H1 (cell line): Measurements from ENCODE around the gene RASD1. TPM values are rescaled to one million over a fixed set of nuclear protein-coding genes. Genes with fewer than 3 reads are reported as not detected.

Experiments used
- CTCF ChIA-PET: fragments of 300-600 bp; sonication (Branson Sonifier 250); formaldehyde crosslinking; loops from one replicate; lab custom pipeline; 2021; ENCODE audit not compliant: partially characterized antibody; lab: Charles Lee
- POLR2A ChIA-PET: fragments of 300-600 bp; sonication (Branson Sonifier 250); formaldehyde crosslinking; loops from one replicate; lab custom pipeline; 2021; ENCODE audit warnings: inconsistent platforms; ENCODE audit not compliant: partially characterized antibody; lab: Charles Lee
- DNase-seq, 2 experiments: peaks; one replicate each; pipeline versions ENCODE4 v3.0.0 to v3.0.0-alpha.2; 2010 to 2022; ENCODE audit warnings: low spot score in 2 of 2, low read depth in 1 of 2, mixed read lengths in 1 of 2
- FAIRE-seq: peaks from 2 replicates; lab custom pipeline; 2011; peaks lifted over from hg19 to GRCh38; lab: Jason Lieb, UNC
- H2AFZ ChIP-seq: 2 replicates; pipeline ENCODE4 v1.8.1; 2012; ENCODE audit warnings: low read length, inconsistent platforms
- H2AK5ac ChIP-seq: 2 replicates; pipeline ENCODE4 v1.6.1; 2013; ENCODE audit warnings: low read depth, low read length
- H2BK120ac ChIP-seq: replicated peaks from 2 replicates; pipeline ENCODE3; 2013; ENCODE audit warnings: low read depth, low read length, inconsistent platforms
- H2BK12ac ChIP-seq: 2 replicates; pipeline ENCODE4 v1.6.1; 2013; ENCODE audit warnings: low read depth, low read length
- H2BK15ac ChIP-seq: 2 replicates; pipeline ENCODE4 v1.6.1; 2013; ENCODE audit warnings: low read length
- H2BK20ac ChIP-seq: 2 replicates; pipeline ENCODE4 v1.6.1; 2013; ENCODE audit warnings: low read length
- H2BK5ac ChIP-seq: 2 replicates; pipeline ENCODE4 v1.6.1; 2013; ENCODE audit warnings: low read depth, low read length
- H3K14ac ChIP-seq: 2 replicates; pipeline ENCODE4 v1.6.1; 2013; ENCODE audit warnings: inconsistent platforms; ENCODE audit not compliant: insufficient read length
- H3K18ac ChIP-seq: 2 replicates; pipeline ENCODE4 v1.6.1; 2013; ENCODE audit warnings: low read length; ENCODE audit errors: extremely low read depth
- H3K23ac ChIP-seq: 2 replicates; pipeline ENCODE4 v1.6.1; 2013; ENCODE audit warnings: inconsistent platforms; ENCODE audit not compliant: insufficient read length
- H3K23me2 ChIP-seq: 2 replicates; pipeline ENCODE4 v1.6.1; 2013; ENCODE audit warnings: low read depth, low read length
- H3K27ac ChIP-seq: 2 replicates; pipeline ENCODE4 v1.6.1; 2011; ENCODE audit warnings: low read depth, low read length, inconsistent platforms
- H3K27me3 ChIP-seq, 4 experiments: replicated peaks in 1 of 4; 1 replicate in 1 of 4; 2 replicates in 3 of 4; pipeline versions ENCODE4 v1.6.1 to v1.8.1; 2011 to 2013; ENCODE audit warnings: low read length in 3 of 4, mild to moderate bottlenecking in 3 of 4, inconsistent platforms in 2 of 4, mixed read lengths in 2 of 4, moderate library complexity in 1 of 4; ENCODE audit not compliant: control insufficient read depth in 3 of 4, insufficient read depth in 3 of 4; ENCODE audit errors: extremely low read depth in 1 of 4
- H3K36me3 ChIP-seq, 4 experiments: 2 replicates each; pipeline versions ENCODE4 v1.6.1 to v1.8.1; 2011 to 2013; ENCODE audit warnings: mild to moderate bottlenecking in 4 of 4, low read length in 3 of 4, moderate library complexity in 2 of 4, control low read depth in 1 of 4, inconsistent platforms in 1 of 4; ENCODE audit not compliant: insufficient read depth in 4 of 4, control insufficient read depth in 2 of 4
- H3K4ac ChIP-seq: replicated peaks from 2 replicates; pipeline ENCODE3; 2013; ENCODE audit warnings: low read length, low read depth, mixed read lengths, inconsistent platforms; ENCODE audit not compliant: insufficient read length
- H3K4me1 ChIP-seq, 4 experiments: replicated peaks in 1 of 4; 1 replicate in 1 of 4; 2 replicates in 3 of 4; pipeline versions ENCODE4 v1.6.1 to v1.8.1; 2011 to 2013; ENCODE audit warnings: low read length in 3 of 4, inconsistent platforms in 2 of 4, mixed read lengths in 1 of 4; ENCODE audit not compliant: insufficient read depth in 4 of 4, control insufficient read depth in 3 of 4
- H3K4me2 ChIP-seq, 2 experiments: 2 replicates each; pipeline versions ENCODE4 v1.6.1 to v1.8.1; 2011 to 2013; ENCODE audit warnings: low read depth in 2 of 2, low read length in 2 of 2, control low read depth in 1 of 2, inconsistent platforms in 1 of 2, mild to moderate bottlenecking in 1 of 2; ENCODE audit not compliant: insufficient read depth in 1 of 2
- H3K4me3 ChIP-seq, 4 experiments: fragments of 200-600, 300-600 bp in 1 of 4; sonication (generic), shearing (Covaris generic), sonication (Bioruptor Twin) in 1 of 4; 2 replicates each; pipeline versions ENCODE4 v1.5.1 to v1.8.1; 2011 to 2016; ENCODE audit warnings: low read length in 4 of 4, low read depth in 3 of 4, control low read depth in 2 of 4, inconsistent platforms in 2 of 4, mild to moderate bottlenecking in 2 of 4, mixed read lengths in 1 of 4, moderate library complexity in 1 of 4; ENCODE audit not compliant: insufficient read depth in 2 of 4; ENCODE audit errors: extremely low read depth in 1 of 4
- H3K56ac ChIP-seq: replicated peaks from 2 replicates; pipeline ENCODE3; 2013; ENCODE audit warnings: low read depth, mild to moderate bottlenecking, mixed read lengths, low read length, inconsistent platforms; ENCODE audit not compliant: insufficient read length
- H3K79me1 ChIP-seq: 2 replicates; pipeline ENCODE4 v1.6.1; 2013; ENCODE audit warnings: low read depth, low read length, control low read depth
- H3K79me2 ChIP-seq, 2 experiments: 2 replicates each; pipeline versions ENCODE4 v1.6.1 to v1.8.1; 2012 to 2013; ENCODE audit warnings: low read length in 2 of 2, mild to moderate bottlenecking in 2 of 2, inconsistent platforms in 1 of 2; ENCODE audit not compliant: insufficient read depth in 2 of 2, control insufficient read depth in 1 of 2
- H3K9ac ChIP-seq, 4 experiments: replicated peaks in 1 of 4; 1 replicate in 1 of 4; 2 replicates in 3 of 4; pipeline versions ENCODE4 v1.6.1 to v1.8.1; 2011 to 2013; ENCODE audit warnings: low read depth in 3 of 4, low read length in 3 of 4, control low read depth in 2 of 4, mild to moderate bottlenecking in 2 of 4, moderate library complexity in 2 of 4, inconsistent platforms in 1 of 4; ENCODE audit errors: extremely low read depth in 1 of 4
- H3K9me3 ChIP-seq, 2 experiments: 2 replicates each; pipeline versions ENCODE4 v1.6.1 to v1.8.1; 2012 to 2013; ENCODE audit warnings: mild to moderate bottlenecking in 2 of 2, moderate library complexity in 2 of 2, control low read depth in 1 of 2, inconsistent platforms in 1 of 2, low read depth in 1 of 2, low read length in 1 of 2, mixed read lengths in 1 of 2; ENCODE audit not compliant: insufficient read depth in 2 of 2
- H4K20me1 ChIP-seq, 2 experiments: replicated peaks in 1 of 2; 2 replicates each; pipeline versions ENCODE3 to v1.8.1; 2011 to 2013; ENCODE audit warnings: inconsistent platforms in 2 of 2, low read length in 2 of 2, mild to moderate bottlenecking in 1 of 2; ENCODE audit not compliant: insufficient read depth in 2 of 2, control insufficient read depth in 1 of 2
- H4K5ac ChIP-seq: 2 replicates; pipeline ENCODE4 v1.6.1; 2013; ENCODE audit warnings: low read length, low read depth, mixed read lengths, inconsistent platforms; ENCODE audit not compliant: insufficient read length
- H4K8ac ChIP-seq: 2 replicates; pipeline ENCODE4 v1.8.0; 2013; ENCODE audit warnings: mild to moderate bottlenecking, moderate library complexity, low read length, inconsistent platforms; ENCODE audit not compliant: insufficient read depth; ENCODE audit errors: extremely low read depth
- H4K91ac ChIP-seq: replicated peaks from 2 replicates; pipeline ENCODE3; 2013; ENCODE audit warnings: low read length, mixed read lengths, inconsistent platforms; ENCODE audit not compliant: insufficient read length
- CTBP2 ChIP-seq: IDR thresholded peaks from 2 replicates; pipeline ENCODE4 v1.7.0; 2011; ENCODE audit warnings: borderline replicate concordance, mild to moderate bottlenecking, moderate library complexity, mixed read lengths, low read length; ENCODE audit not compliant: insufficient read depth, insufficient read length
- GTF2F1 ChIP-seq: IDR thresholded peaks from 2 replicates; pipeline ENCODE4 v1.6.1; 2012; ENCODE audit warnings: low read depth, low read length, improper control_type of control experiment, borderline replicate concordance
- POU5F1 ChIP-seq: IDR thresholded peaks from 2 replicates; pipeline ENCODE4 v1.6.1; 2011; ENCODE audit warnings: low read depth, mild to moderate bottlenecking, low read length, moderate library complexity
- TEAD4 ChIP-seq: IDR thresholded peaks from 2 replicates; pipeline ENCODE4 v1.6.1; 2012; ENCODE audit warnings: low read depth, low read length, inconsistent platforms, mixed read lengths
- WGBS, 2 experiments: shearing (Covaris generic) in 1 of 2; methylation state at CpG; one replicate each; pipeline versions ENCODE4 v1.1.6 to v1.1.7; 2013 to 2015; ENCODE audit warnings: low lambda C conversion rate in 2 of 2, mixed read lengths in 2 of 2, inconsistent platforms in 1 of 2, low coverage in 1 of 2, missing lambda C conversion rate in 1 of 2; ENCODE audit not compliant: insufficient replicate concordance in 2 of 2, insufficient coverage in 1 of 2, insufficient read length in 1 of 2; ENCODE audit errors: extremely low coverage in 1 of 2, missing lambda C conversion rate in 1 of 2; 5-methylcytosine and 5-hydroxymethylcytosine counted together
- polyA plus RNA-seq, 7 experiments: library from polyadenylated mRNA; depleted of rRNA in 3 of 7; stranded (reverse) in 5 of 7; unstranded in 2 of 7; fragments of >200 nt in 5 of 7; fragments of 200-250 nt in 2 of 7; gene quantifications; 1 replicate in 5 of 7; 2 replicates in 1 of 7; 4 replicates in 1 of 7; pipeline versions ENCODE4 v1.2.1 to v1.2.3, GENCODE V29; 2011 to 2013; ENCODE audit warnings: missing spikeins in 2 of 7, mixed read lengths in 2 of 7
- total RNA-seq: library from RNA; stranded (reverse); fragmentation: NEBNext Ultra II Directional; extraction: Animal tissue kit (Norgen Biotek cat#: 25700); gene quantifications from 2 replicates; pipeline ENCODE4 v1.2.1, GENCODE V29; 2021

Gene RASD1
- total and polyA plus RNA-seq, 2 of the 8 experiments (the other 6 are each of a cell fraction or from before 2014, with no cell fraction given) = 2.3 to 2.6 TPM

DNA sequence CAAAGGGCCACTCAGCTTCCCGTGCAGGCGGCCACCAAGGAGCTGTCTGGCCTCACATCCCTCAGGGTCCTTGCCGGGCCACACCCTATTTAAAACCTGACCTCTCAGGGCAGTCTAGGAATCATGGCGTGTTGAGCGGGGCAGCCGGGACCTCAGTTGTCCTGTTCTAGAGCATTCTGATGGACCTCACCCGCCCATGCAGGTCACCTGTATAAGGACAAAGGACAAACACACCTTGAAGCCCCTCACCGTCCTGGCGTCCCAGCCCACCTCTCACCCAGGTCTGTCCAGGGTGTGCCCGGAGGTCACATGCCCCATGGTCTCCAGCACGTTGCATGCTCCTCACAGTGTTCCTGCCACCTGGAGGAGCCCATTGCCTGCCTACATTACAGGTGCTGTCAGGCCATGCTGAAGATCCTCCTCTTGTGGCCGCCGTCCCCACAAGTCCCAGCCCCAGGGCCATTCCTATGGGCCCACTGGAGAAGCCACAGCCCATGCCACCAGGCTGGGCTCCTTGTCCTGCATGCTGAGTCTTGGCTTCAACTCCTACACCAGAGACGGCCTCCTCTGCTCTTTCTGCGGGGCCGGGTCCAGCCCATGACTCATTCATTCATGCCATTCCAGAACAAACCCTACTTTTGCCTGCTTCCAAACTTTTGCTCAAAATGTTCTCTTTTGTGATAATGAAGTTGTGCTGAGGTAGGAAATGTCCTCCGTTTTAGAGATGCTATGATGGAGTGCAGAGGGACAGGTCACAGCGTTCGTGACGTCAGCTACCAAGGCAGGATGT, 49.0 kb upstream of the RASD1 start:
- Histone ChIP-seq H3K4me1 (no peaks in the 10 kb centered on the region; a peak in 1 of 7 replicates), H3K79me1 (no peaks in the 10 kb centered on the region), H3K56ac (no peak overlapping the region), H2BK5ac (no peak overlapping the region), H3K27me3 (no peaks in the 10 kb centered on the region), H4K8ac (no peak overlapping the region), H3K9ac (no peak overlapping the region), H3K23ac (no peak overlapping the region), H4K91ac (no peak overlapping the region), H2AFZ (no peak overlapping the region), H3K14ac (no peak overlapping the region), H3K79me2 (no peaks in the 10 kb centered on the region), H4K20me1 (peaks cover 3 to 4% of the 10 kb centered on the region in 2 experiments), H3K36me3 (no peaks in the 10 kb centered on the region), H3K23me2 (no peaks in the 10 kb centered on the region), H2BK12ac (no peak overlapping the region), H2BK20ac (no peak overlapping the region), H2BK120ac (no peak overlapping the region), H2AK5ac (no peak overlapping the region), H3K4me2 (no peak overlapping the region), H3K4ac (no peak overlapping the region), H3K9me3 (no peaks in the 10 kb centered on the region), H3K18ac (no peak overlapping the region), H2BK15ac (no peak overlapping the region), H3K4me3 (no peak overlapping the region), H4K5ac (no peak overlapping the region), H3K27ac (no peak overlapping the region)
- FAIRE-seq (no peak), DNase-seq (no peak)
- ChIA-PET POLR2A (no interaction called here), CTCF (interaction anchor here (1.5 to 1.8 kb wide), 3 partner anchors 12 to 24 kb away, joined by 3 to 7 read pairs (median 3); no protein-coding TSS in a partner anchor)
- TF ChIP-seq TEAD4 (no peak), POU5F1 (no peak), CTBP2 (no peak), GTF2F1 (no peak)
- 86% methylated on average over 20 of the region's 20 CpGs; no CpG with 5 or more reads in 1 of the 2 experiments for WGBS, 2 experiments
